GM18507 (cell line): ENCODE data around the gene DOCK3.
"Not testable (repeated sequence)": the region's sequence is repeated elsewhere in the genome, so short reads cannot be mapped to it uniquely, and the experiment has no call there.

Experiments
- DNase-seq: peaks from one replicate; pipeline ENCODE4 v3.0.0; 2011; ENCODE audit warnings: low read depth; ENCODE audit not compliant: insufficient read length; ENCODE audit errors: extremely low spot score
- FAIRE-seq: peaks from 2 replicates; lab custom pipeline; 2011; peaks lifted over from hg19 to GRCh38; lab: Jason Lieb, UNC

The DOCK3 gene

GRCh38 chr3:51145811-51146585 is 471.3 kb downstream of the DOCK3 start:
- DNase-seq (no peak), FAIRE-seq (no peak)

- DNase-seq (no peak), FAIRE-seq (no peak)
These were observed 472.1 kb downstream of the DOCK3 start for GRCh38 chr3:51146781-51147180.

DNA sequence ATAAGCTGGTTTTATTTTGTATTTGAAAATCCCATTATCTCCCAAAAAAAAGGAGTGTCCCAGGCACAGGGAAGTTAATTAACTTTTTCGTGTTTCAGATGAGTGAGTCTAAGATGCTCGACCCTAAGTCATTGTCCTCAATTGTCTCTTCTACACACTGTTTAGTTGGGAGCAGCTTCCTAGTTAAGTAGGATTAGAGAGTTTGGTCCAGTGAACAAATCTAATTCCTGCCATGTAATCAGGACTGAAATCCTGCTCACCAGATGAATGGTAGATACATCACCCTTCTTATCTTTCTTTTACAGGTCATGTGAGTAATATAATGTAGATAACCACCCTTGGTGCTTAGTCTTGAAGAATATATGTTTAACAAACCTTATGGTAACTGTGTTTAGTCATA is 481.4 kb downstream of the DOCK3 start:
- DNase-seq (no peak), FAIRE-seq (no peak)

DNA sequence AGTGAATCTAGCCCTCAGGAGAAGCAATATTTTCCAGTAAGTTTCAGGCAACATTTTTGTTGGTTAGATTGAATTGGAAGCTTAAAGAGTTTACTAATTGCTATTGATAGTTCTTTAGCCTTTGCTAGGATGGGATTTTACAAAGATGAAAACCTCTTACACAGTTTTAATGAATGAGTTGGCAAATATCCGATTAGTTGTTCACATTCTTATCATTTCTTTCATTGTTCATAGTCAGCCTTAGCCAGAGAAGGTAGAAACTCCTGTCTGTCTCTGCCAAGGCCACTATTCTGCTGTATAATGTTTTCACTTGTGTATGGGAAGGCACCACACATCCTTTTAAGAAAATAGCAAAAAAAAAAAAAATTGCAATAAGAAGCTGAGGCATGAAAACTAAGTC is 488.3 kb downstream of the DOCK3 start:
- FAIRE-seq = no peak
- DNase-seq = no peak

DNA sequence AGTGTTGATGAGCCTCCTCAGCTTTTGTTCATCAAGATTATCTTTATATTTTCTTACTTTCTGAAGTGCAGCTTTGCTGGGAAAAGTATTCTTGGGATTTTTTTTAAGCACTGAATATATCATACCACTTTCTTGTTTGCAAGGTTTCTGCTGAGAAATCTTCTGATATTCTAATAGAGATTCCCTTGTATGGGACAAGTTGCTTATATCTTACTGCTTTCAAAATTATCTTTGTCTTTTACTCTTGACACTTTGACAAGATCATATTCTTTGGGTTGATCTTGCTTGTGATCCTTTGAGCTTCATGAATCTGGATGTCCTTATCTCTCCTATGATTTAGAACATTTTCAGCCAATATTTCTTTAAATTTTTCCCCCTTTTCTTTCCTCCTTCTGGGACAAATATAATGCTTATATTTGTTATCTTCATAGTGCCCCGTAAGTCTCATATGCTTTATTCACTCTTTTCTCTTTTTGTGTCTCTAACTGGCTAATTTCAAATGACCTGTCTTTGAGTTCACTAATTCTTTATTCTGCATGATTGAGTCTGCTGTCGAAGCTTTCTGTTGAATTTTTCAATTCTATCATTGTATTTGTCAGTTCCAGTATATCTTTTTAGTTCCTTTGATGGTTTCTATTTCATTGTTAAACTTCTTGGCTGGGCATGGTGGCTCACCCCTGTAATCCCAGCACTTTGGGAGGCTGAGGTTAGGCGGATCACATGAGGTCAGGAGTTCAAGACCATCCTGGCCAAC is 499.0 kb downstream of the DOCK3 start:
- no peak for DNase-seq
- FAIRE-seq = no peak

DNA sequence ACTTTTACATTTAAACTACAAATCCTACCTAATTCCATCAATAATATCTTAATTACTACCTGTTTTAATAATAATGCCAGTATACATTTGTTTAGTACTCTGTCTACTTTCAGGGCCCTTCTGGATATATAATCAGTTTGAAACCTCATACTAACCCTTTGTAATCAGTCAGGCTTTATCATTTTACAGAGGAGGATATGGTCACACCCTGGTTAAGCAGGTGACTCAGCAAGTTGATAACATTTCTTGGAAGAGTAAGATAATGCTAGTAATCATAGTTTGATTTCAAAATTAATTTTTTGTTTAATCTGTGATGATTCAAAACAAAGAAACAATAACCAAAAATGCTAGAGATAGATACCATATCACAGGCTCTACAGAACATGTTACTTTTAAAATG is 502.2 kb downstream of the DOCK3 start:
- FAIRE-seq = no peak

DNA sequence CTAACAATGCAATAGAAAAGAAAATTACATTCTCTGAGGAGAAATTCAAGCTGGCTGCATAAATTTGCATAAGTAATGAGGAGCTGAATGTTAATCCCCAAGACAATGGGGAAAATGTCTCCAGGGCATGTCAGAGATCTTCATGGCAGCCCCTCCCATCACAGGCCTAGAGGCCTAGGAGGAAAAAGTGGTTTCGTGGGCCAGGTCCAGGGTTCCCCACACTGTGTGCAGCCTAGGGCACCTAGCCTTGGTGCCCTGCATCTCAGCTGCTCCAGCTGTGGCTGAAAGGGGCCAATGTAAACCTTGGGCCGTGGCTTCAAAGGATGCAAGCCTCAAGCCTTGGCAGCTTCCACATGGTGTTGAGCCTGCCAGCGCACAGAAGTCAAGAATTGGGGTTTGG is 511.7 kb downstream of the DOCK3 start:
- FAIRE-seq, DNase-seq: not testable (repeated sequence)

More for the DNA sequence above, 502.2 kb downstream of the DOCK3 start:
- DNase-seq = no peak

DNA sequence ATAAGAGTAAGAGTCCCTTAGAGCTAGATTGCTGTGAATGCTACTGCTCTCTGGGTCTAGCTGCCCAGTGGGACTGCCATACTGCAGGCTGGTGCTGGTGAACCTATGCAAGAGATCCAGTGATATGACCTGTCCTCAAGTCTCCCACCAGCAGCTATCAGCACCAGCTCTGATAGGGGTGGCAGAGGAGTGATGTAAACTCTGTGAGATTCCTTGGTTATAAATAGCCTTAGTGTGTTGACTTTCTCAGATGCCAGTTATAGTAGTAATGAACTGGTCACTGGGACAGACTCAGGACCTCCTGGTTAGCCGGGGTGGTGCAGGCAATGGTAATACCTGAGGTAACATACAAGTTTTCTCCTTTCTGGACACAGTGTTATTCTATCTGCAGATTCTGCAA is 515.5 kb downstream of the DOCK3 start:
- DNase-seq (no peak), FAIRE-seq (no peak)

DNA sequence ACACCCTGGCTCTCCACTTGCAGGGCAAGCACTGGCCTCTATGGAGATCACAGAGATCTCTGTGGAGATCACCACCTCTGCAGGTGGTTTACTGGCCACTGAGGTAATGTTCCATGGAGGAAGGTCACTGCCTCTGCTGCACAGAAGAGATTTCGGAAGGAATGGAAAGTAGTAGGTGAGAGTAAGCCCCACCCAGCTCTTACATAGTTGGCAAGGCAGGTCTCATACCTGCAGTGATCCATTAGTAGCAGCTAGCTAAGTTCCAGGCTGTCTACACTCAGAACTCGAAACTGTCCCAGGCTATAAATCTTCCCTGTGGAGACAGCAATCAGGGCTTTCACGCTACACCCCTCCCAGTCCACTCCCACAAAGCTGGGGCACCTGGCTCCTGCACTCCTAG is 516.1 kb downstream of the DOCK3 start:
- FAIRE-seq (no peak), DNase-seq (no peak)

DNA sequence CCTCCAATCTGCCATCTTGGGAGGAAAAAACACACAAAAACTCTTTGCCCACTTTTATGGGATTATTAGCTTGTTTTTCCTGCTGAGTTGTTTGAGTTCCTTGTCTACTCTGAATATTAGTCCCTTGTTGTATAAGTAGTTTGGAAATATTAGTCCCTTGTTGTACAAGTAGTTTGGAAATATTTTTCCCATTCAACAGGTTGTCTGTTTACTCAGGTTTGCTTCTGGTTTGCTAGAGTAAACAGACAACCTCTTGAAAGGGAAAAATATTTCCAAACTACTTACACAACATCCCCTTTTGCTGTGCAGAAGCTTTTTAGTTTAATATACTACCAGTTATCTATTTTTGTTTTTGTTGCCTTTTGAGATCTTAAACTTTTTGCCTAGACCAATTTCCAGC is 517.0 kb downstream of the DOCK3 start:
- DNase-seq (no peak), FAIRE-seq (no peak)

DNA sequence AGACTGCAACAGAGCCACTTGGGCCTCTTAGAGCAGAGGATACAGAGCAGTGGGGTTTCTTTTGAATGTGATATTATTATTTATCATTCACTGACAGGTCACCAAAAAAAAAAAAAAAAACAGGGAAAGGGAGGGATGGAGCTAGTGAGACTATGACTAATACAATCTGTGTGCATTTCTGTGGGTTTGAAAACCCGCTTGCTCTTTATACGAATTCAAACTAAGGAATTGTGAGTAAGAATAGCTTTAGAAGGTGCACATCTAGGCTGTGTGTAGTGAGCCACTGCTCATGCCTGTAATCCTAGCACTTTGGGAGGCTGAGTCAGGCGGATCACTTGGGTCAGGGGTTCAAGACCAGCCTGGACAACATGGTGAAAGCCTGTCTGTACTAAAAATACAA is 523.8 kb downstream of the DOCK3 start:
- DNase-seq = no peak
- no peak for FAIRE-seq

GRCh38 chr3:51199296-51199695 is 524.6 kb downstream of the DOCK3 start:
- FAIRE-seq, DNase-seq: not testable (repeated sequence)

DNA sequence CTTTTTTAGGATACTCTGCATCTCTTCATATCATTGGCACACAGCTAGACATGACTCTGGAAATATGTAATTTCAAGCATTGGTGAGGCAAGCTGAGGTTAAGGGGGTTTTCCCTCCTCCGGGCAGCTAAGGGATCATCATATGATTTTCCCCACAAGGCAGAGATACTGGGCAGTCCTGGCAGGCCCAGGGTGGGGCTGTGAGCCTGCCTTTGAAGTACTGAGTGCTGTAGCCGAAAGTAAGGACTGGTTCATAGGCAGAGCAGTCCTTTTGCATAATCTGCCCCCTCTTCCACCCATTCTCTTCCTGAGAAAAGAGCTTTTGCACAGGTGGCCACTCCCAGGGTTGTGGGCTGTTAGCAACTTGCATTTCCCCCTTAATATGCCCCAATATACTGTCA is 541.6 kb downstream of the DOCK3 start:
- DNase-seq = no peak
- no peak for FAIRE-seq

GRCh38 chr3:51221959-51222358 is 547.2 kb downstream of the DOCK3 start:
- no peak for DNase-seq

DNA sequence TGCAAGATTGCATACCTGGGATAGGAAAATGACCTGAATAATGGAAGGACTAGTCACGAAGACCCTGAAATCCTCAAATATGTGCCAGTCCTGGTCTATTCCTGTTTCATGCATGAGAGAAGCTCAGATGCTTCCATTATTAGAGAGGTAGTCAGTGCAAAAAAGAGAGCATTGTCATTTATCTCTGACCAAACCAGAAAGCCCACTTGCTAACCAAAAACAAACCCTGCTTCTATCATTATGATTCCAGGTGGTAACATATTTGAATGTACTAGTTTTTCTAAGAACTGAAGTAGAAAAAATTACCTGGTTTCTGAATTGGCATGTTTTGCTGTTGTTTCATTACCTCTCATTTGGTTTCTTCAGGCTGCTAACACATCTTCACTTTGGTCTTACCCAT is 549.6 kb downstream of the DOCK3 start:
- no peak for FAIRE-seq
- no peak for DNase-seq

More at GRCh38 chr3:51221959-51222358, 547.2 kb downstream of the DOCK3 start:
- FAIRE-seq = no peak

DNA sequence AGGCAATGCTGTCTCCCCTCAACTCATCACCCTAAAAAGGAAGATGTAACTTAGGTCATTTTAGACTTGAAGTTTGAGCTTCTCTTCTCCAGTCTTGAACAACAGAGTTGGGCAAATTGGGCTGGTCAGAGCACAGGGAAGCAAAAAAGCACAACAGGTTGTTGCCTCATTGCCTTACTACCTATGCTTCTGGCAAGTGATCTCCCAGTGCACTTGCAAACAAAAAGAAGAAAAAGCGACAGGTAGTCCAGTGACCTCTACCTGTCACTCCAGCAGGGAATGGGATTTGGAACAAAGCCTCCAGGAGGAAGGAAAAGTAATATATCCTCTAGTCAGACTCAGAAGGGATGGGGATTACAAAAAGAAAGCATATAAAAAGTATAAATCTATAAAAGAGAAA is 550.1 kb downstream of the DOCK3 start:
- DNase-seq = no peak
- no peak for FAIRE-seq

DNA sequence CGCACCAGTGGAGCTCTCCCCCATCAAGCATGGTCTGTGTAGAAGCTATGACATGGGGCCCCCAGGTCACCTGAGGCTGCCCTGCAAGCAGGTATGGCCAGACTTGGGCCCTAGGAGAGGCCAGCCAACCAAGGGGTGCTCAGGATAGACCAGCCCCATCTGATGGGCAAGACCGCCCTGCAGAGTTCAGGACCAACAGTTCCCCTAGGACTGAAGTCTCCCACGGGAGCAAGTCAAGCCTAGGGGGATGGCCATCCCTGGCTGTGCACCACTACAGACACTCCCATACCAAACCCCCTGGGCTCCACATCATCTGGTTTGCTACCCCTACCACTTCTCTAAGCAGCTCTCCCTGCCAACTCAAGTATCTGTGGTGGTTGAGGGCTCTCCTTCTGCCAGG is 568.2 kb downstream of the DOCK3 start:
- no peak for DNase-seq
- no peak for FAIRE-seq

DNA sequence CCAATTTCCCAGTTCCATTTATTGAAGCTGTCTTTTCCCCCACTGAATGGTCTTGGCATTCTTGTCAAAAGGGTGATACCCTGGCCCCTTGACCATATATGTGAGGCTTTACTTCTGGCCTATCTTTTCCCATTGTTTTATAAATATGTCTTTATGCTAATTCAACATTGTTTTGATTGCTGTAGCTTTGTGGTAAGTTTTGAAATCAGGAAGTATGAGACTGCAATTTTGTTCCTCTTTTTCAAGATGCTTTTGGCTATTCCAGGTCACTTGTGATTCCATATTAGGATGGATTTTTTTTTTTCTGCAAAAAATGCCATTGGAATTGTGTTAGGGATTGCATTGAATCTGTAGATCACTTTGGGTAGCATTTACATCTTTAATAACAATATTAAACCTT is 569.2 kb downstream of the DOCK3 start:
- FAIRE-seq (no peak), DNase-seq (no peak)

- DNase-seq (no peak), FAIRE-seq (no peak)
These were observed 571.1 kb downstream of the DOCK3 start for GRCh38 chr3:51245867-51246266.

GRCh38 chr3:51257870-51258269 is 583.1 kb downstream of the DOCK3 start:
- no peak for FAIRE-seq

DNA sequence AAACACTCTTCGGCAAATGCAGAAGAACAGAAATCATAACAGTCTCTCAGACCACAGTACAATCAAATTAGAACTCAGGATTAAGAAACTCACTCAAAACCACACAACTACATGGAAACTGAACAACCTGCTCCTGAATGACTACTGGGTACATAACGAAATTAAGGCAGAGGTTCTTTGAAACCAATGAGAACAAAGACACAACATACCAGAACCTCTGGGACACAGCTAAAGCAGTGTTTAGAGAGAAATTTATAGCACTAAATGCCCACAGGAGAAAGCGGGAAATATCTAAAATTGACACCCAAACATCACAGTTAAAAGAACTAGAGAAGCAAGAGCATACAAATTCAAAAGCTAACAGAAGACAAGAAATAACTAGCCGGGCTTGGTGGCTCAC is 589.4 kb downstream of the DOCK3 start:
- not testable (repeated sequence) for DNase-seq, FAIRE-seq

More at GRCh38 chr3:51257870-51258269, 583.1 kb downstream of the DOCK3 start:
- no peak for DNase-seq
